ENCODE measurements around the gene PITPNC1. TPM values are rescaled to one million over a fixed set of nuclear protein-coding genes. Genes with fewer than 3 reads are reported as not detected.

Gene PITPNC1
- total and polyA plus RNA-seq, 5 donors from 2014 or later = 27.3 to 47.9 (median 39.5) TPM

DNA sequence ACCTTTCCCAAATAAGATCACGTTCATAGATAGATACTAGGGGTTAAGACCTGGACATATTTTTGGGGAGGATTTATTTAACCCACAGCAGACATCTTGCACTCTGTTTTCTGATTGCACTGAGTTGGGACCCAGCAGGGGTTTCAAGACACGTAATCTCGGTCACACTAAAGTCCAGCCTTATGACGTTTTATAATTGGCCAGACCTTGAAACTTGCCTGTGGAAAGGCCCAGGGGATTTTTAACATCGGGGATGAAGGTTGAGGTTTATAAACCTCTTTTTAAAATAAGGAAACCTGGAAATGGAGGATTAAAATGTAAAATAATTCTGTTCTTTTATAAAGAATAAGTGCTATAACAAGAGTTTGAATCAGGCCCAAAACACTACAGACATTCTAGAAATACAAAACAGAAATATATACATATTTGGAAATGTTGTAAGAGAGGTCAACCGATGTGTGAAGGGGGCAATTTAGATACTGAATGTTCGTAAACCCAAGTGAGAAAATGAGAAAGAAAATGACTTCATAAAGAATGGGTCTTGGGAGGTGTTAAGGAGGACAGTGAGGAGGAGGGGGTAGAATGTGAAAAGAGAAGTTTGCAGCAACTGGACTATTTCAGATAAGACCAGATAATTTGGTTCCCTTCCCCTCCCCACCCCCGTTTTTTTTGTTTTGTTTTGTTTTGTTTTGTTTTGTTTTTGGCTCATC, 279.6 kb downstream of the PITPNC1 start:
- peak overlapping the region in 1 of 3 donors; percentile 68 for H3K27ac Mint-ChIP-seq
- no peak for ATAC-seq (ENCODE audit: low read depth in 2 of 2)
- Histone ChIP-seq H3K4me3 (ENCODE audit: low read depth, low read length) (no peak overlapping the region), H3K27me3 (ENCODE audit: control insufficient read depth, insufficient read depth, low read length) (no peaks in the 10 kb centered on the region), H3K36me3 (ENCODE audit: control insufficient read depth, insufficient read depth, low read length) (no peaks in the 10 kb centered on the region), H3K9me3 (ENCODE audit: control insufficient read depth in 2 of 2, low read length in 2 of 2) (peaks cover 0 to 5% of the 10 kb centered on the region in 2 experiments), H3K27ac (ENCODE audit: insufficient read depth, low read length, poor library complexity, severe bottlenecking) (no peak overlapping the region), H3K4me1 (ENCODE audit: control insufficient read depth, insufficient read depth, low read length, poor library complexity, severe bottlenecking) (no peaks in the 10 kb centered on the region)
- peaks cover 0 to 8% (median 6%) of the 10 kb centered on the region in 4 donors for H3K4me1 Mint-ChIP-seq
- peaks cover 43% of the 10 kb centered on the region for H3K36me3 Mint-ChIP-seq
- DNase-seq = no peak
- H3K9me3 Mint-ChIP-seq = peaks cover 0 to 12% (median 3%) of the 10 kb centered on the region in 7 donors
- no peaks in the 10 kb centered on the region for H3K27me3 Mint-ChIP-seq
- no peak overlapping the region for H3K4me3 Mint-ChIP-seq

DNA sequence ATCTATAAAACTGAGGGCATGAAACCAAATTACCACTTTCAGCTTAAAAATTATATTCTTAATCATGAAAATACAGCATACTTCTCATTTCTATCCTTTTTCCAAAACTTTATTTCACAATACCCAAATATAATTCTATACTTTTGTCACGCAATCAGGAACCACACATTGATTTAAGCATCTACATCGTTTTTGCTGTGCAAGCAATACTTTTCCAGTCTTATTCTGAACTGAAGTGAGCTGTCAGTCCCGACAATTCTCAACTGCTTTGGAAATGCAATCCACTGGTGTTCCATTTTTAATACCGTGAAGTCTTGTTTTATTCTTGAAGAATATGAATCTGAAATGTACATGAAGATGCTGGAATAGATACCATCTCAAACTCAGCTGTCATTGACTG, 280.5 kb downstream of the PITPNC1 start:
- Histone ChIP-seq H3K36me3 (ENCODE audit: control insufficient read depth, insufficient read depth, low read length) (no peaks in the 10 kb centered on the region), H3K4me1 (ENCODE audit: control insufficient read depth, insufficient read depth, low read length, poor library complexity, severe bottlenecking) (no peaks in the 10 kb centered on the region), H3K4me3 (ENCODE audit: low read depth, low read length) (no peak overlapping the region), H3K9me3 (ENCODE audit: control insufficient read depth in 2 of 2, low read length in 2 of 2) (peaks cover 0 to 5% of the 10 kb centered on the region in 2 experiments), H3K27ac (ENCODE audit: insufficient read depth, low read length, poor library complexity, severe bottlenecking) (no peak overlapping the region), H3K27me3 (ENCODE audit: control insufficient read depth, insufficient read depth, low read length) (no peaks in the 10 kb centered on the region)
- ATAC-seq (ENCODE audit: low read depth in 2 of 2) (no peak), DNase-seq (no peak)
- peaks cover 38% of the 10 kb centered on the region for H3K36me3 Mint-ChIP-seq
- peaks cover 0 to 12% (median 3%) of the 10 kb centered on the region in 7 donors for H3K9me3 Mint-ChIP-seq
- H3K4me3 Mint-ChIP-seq = no peak overlapping the region
- no peaks in the 10 kb centered on the region for H3K27me3 Mint-ChIP-seq
- peaks cover 0 to 8% (median 5%) of the 10 kb centered on the region in 4 donors for H3K4me1 Mint-ChIP-seq
- H3K27ac Mint-ChIP-seq = no peak overlapping the region

DNA sequence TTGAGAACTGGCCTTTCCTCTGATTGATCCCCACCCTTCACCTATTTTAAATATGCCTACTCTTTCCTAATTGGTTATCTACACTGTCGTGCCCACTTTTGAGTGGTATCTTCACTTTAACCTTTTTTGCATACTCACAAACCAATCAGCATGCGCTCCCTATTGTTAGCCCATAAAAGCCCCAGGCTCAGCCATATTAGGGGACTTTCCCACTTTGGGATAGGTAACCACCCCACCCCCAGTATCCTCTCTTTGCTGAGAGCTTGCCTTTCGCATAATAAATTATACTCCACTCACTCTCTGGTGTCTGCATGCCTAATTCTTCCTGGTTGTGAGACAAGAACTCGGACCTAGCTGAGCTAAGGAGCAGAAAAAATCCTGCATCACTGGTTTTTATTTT, 281.2 kb downstream of the PITPNC1 start:
- Mint-ChIP-seq H3K27ac (no peak overlapping the region), H3K4me1 (peaks cover 0 to 8% (median 5%) of the 10 kb centered on the region in 4 donors), H3K36me3 (peaks cover 40% of the 10 kb centered on the region), H3K4me3 (no peak overlapping the region), H3K9me3 (peaks cover 0 to 12% (median 3%) of the 10 kb centered on the region in 7 donors), H3K27me3 (no peaks in the 10 kb centered on the region)
- H3K36me3 ChIP-seq (ENCODE audit: control insufficient read depth, insufficient read depth, low read length) = no peaks in the 10 kb centered on the region
- peaks cover 0 to 5% of the 10 kb centered on the region in 2 experiments for H3K9me3 ChIP-seq (ENCODE audit: control insufficient read depth in 2 of 2, low read length in 2 of 2)
- H3K27me3 ChIP-seq (ENCODE audit: control insufficient read depth, insufficient read depth, low read length) = no peaks in the 10 kb centered on the region
- H3K4me3 ChIP-seq (ENCODE audit: low read depth, low read length) = no peak overlapping the region
- no peaks in the 10 kb centered on the region for H3K4me1 ChIP-seq (ENCODE audit: control insufficient read depth, insufficient read depth, low read length, poor library complexity, severe bottlenecking)
- DNase-seq (no peak), ATAC-seq (ENCODE audit: low read depth in 2 of 2) (no peak)
- H3K27ac ChIP-seq (ENCODE audit: insufficient read depth, low read length, poor library complexity, severe bottlenecking) = no peak overlapping the region

DNA sequence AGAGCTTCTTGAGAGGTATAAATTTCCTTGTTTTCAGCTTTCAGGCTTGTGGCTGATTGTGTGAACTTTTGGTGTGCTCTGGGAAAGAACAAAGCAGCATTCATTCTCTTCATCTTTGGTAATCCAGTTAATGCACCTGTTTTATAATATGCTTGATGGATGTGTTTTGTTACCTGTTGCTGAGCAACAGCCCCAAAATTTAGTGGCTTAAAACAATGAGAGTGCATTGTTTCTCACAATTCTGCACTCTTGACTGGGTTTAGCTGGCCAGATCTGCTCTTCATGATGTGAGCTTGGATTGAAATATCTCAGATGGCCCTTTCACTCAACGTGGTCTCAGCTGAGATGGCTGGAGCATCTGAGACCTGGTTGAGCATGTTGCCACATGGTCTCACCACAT, 281.9 kb downstream of the PITPNC1 start:
- H3K4me1 Mint-ChIP-seq = peaks cover 0 to 8% (median 5%) of the 10 kb centered on the region in 4 donors
- H3K9me3 Mint-ChIP-seq = peaks cover 0 to 12% (median 3%) of the 10 kb centered on the region in 7 donors
- Histone ChIP-seq H3K9me3 (ENCODE audit: control insufficient read depth in 2 of 2, low read length in 2 of 2) (peaks cover 0 to 5% of the 10 kb centered on the region in 2 experiments), H3K27me3 (ENCODE audit: control insufficient read depth, insufficient read depth, low read length) (no peaks in the 10 kb centered on the region), H3K4me1 (ENCODE audit: control insufficient read depth, insufficient read depth, low read length, poor library complexity, severe bottlenecking) (no peaks in the 10 kb centered on the region), H3K4me3 (ENCODE audit: low read depth, low read length) (no peak overlapping the region), H3K36me3 (ENCODE audit: control insufficient read depth, insufficient read depth, low read length) (no peaks in the 10 kb centered on the region), H3K27ac (ENCODE audit: insufficient read depth, low read length, poor library complexity, severe bottlenecking) (no peak overlapping the region)
- H3K36me3 Mint-ChIP-seq = peaks cover 35% of the 10 kb centered on the region
- H3K27me3 Mint-ChIP-seq = no peaks in the 10 kb centered on the region
- H3K27ac Mint-ChIP-seq = peak overlapping the region in 2 of 3 donors; percentile 66 to 86
- ATAC-seq (ENCODE audit: low read depth in 2 of 2) (no peak), DNase-seq (no peak)
- H3K4me3 Mint-ChIP-seq = no peak overlapping the region

DNA sequence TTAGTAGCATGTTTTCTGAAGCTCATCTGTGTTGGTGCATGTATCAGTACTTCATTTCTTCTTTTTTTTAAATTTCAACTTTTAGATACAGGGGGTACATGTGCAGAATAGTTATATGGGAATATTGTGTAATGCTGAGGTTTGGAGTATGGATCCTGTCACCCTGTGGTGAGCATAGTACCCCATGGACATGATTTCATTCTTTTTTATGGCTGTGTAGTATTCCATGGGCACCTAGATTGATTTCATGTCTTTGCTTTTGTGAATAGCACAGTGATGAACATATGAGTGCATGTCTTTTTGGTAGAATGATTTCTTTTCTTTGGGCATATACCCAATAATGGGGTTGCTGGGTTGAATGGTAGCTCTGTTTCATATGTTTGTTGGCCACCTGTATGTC, 285.6 kb downstream of the PITPNC1 start:
- H3K4me3 Mint-ChIP-seq = no peak overlapping the region
- no peak overlapping the region for H3K27ac Mint-ChIP-seq
- DNase-seq (no peak), ATAC-seq (ENCODE audit: low read depth in 2 of 2) (no peak)
- Histone ChIP-seq H3K4me1 (ENCODE audit: control insufficient read depth, insufficient read depth, low read length, poor library complexity, severe bottlenecking) (no peaks in the 10 kb centered on the region), H3K36me3 (ENCODE audit: control insufficient read depth, insufficient read depth, low read length) (no peaks in the 10 kb centered on the region), H3K27ac (ENCODE audit: insufficient read depth, low read length, poor library complexity, severe bottlenecking) (no peak overlapping the region), H3K27me3 (ENCODE audit: control insufficient read depth, insufficient read depth, low read length) (no peaks in the 10 kb centered on the region), H3K9me3 (ENCODE audit: control insufficient read depth in 2 of 2, low read length in 2 of 2) (peaks cover 0 to 5% of the 10 kb centered on the region in 2 experiments), H3K4me3 (ENCODE audit: low read depth, low read length) (no peak overlapping the region)
- peaks cover 0 to 6% (median 4%) of the 10 kb centered on the region in 4 donors for H3K4me1 Mint-ChIP-seq
- no peaks in the 10 kb centered on the region for H3K27me3 Mint-ChIP-seq
- peaks cover 36% of the 10 kb centered on the region for H3K36me3 Mint-ChIP-seq
- peaks cover 0 to 12% (median 3%) of the 10 kb centered on the region in 7 donors for H3K9me3 Mint-ChIP-seq

DNA sequence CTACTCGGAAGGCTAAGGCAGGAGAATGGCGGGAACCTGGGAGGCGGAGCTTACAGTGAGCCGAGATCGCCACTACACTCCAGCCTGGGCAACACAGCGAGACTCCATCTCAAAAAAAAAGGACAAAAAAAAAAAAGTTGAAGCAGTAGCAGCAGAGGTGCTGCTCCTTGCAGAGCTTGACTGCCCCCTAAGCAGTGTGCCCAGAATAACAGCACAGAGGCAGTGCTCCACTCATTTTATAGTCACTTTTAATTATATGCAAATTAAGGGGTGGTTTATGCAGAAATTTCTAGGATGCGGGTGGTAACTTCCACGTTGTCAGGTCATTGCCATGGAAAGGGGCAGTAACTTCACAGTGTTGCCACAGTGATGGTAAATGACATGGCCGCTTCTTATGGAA, 286.4 kb downstream of the PITPNC1 start:
- H3K27ac Mint-ChIP-seq = peak overlapping the region in 1 of 3 donors; percentile 63
- H3K36me3 Mint-ChIP-seq = peaks cover 33% of the 10 kb centered on the region
- ATAC-seq (ENCODE audit: low read depth in 2 of 2) = no peak

DNA sequence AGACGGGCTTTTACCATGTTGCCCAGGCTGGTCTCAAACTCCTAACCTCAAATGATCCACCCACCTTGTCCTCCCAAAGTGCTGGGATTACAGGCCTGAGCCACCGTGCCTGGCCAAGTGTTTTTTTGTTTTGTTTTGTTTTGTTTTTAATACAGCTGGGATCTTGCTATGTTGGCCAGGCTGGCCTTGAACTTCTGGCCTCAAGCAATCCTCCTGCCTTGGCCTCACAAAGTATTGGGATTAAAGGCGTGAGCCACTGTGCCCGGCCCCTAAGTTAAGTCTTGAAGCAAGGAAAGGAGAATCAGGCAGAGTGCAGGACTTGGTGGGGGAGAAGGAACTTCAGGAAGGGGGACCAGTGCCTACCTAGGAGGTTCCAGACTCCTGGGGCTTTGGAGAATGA, 288.9 kb downstream of the PITPNC1 start:
- Mint-ChIP-seq H3K27ac (no peak overlapping the region), H3K36me3 (peaks cover 29% of the 10 kb centered on the region), H3K4me3 (no peak overlapping the region), H3K27me3 (no peaks in the 10 kb centered on the region), H3K9me3 (peaks cover 0 to 2% (median 0%) of the 10 kb centered on the region in 7 donors), H3K4me1 (peaks cover 0 to 3% (median 1%) of the 10 kb centered on the region in 4 donors)
- Histone ChIP-seq H3K36me3 (ENCODE audit: control insufficient read depth, insufficient read depth, low read length) (peaks cover 3% of the 10 kb centered on the region), H3K9me3 (ENCODE audit: control insufficient read depth in 2 of 2, low read length in 2 of 2) (no peaks in the 10 kb centered on the region), H3K4me1 (ENCODE audit: control insufficient read depth, insufficient read depth, low read length, poor library complexity, severe bottlenecking) (no peaks in the 10 kb centered on the region), H3K27me3 (ENCODE audit: control insufficient read depth, insufficient read depth, low read length) (no peaks in the 10 kb centered on the region), H3K4me3 (ENCODE audit: low read depth, low read length) (no peak overlapping the region), H3K27ac (ENCODE audit: insufficient read depth, low read length, poor library complexity, severe bottlenecking) (no peak overlapping the region)
- no peak for DNase-seq
- no peak for ATAC-seq (ENCODE audit: low read depth in 2 of 2)

More for the DNA sequence above, 286.4 kb downstream of the PITPNC1 start:
- DNase-seq = no peak
- Histone ChIP-seq H3K27me3 (ENCODE audit: control insufficient read depth, insufficient read depth, low read length) (no peaks in the 10 kb centered on the region), H3K4me1 (ENCODE audit: control insufficient read depth, insufficient read depth, low read length, poor library complexity, severe bottlenecking) (no peaks in the 10 kb centered on the region), H3K9me3 (ENCODE audit: control insufficient read depth in 2 of 2, low read length in 2 of 2) (peaks cover 0 to under 1% of the 10 kb centered on the region in 2 experiments), H3K4me3 (ENCODE audit: low read depth, low read length) (no peak overlapping the region), H3K36me3 (ENCODE audit: control insufficient read depth, insufficient read depth, low read length) (no peaks in the 10 kb centered on the region), H3K27ac (ENCODE audit: insufficient read depth, low read length, poor library complexity, severe bottlenecking) (no peak overlapping the region)
- Mint-ChIP-seq H3K27me3 (no peaks in the 10 kb centered on the region), H3K9me3 (peaks cover 0 to 6% (median 1%) of the 10 kb centered on the region in 7 donors), H3K4me3 (no peak overlapping the region), H3K4me1 (peaks cover 0 to 5% (median 2%) of the 10 kb centered on the region in 4 donors)

DNA sequence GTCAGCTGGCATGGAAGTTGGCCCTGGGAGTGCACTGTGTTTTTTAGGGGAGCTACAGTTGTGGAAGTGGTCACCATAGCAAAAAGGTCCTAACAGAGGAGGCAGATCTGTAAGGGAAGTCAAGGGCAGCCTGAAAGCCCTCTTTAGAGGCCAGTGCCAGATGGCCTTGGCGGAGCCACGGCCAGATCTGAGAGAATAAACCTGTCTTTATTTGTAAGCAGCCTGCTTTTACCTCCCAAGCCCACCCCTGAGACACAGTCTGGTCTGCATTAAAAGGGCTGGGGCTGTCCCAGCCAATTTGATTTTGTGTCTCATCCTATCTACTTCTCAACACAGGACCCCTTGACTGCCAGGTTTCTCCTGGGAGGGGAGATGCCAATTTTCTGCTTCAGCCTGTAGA, 289.6 kb downstream of the PITPNC1 start:
- ATAC-seq (ENCODE audit: low read depth in 2 of 2) (no peak), DNase-seq (no peak)
- no peaks in the 10 kb centered on the region for H3K27me3 Mint-ChIP-seq
- H3K27me3 ChIP-seq (ENCODE audit: control insufficient read depth, insufficient read depth, low read length) = no peaks in the 10 kb centered on the region
- no peak overlapping the region for H3K4me3 Mint-ChIP-seq
- H3K4me1 ChIP-seq (ENCODE audit: control insufficient read depth, insufficient read depth, low read length, poor library complexity, severe bottlenecking) = no peaks in the 10 kb centered on the region
- peaks cover 0 to 3% (median 0%) of the 10 kb centered on the region in 4 donors for H3K4me1 Mint-ChIP-seq
- no peak overlapping the region for H3K27ac ChIP-seq (ENCODE audit: insufficient read depth, low read length, poor library complexity, severe bottlenecking)
- H3K9me3 ChIP-seq (ENCODE audit: control insufficient read depth in 2 of 2, low read length in 2 of 2) = no peaks in the 10 kb centered on the region
- peaks cover 27% of the 10 kb centered on the region for H3K36me3 Mint-ChIP-seq
- peaks cover 0 to 2% (median 0%) of the 10 kb centered on the region in 7 donors for H3K9me3 Mint-ChIP-seq
- no peak overlapping the region for H3K4me3 ChIP-seq (ENCODE audit: low read depth, low read length)
- peaks cover 7% of the 10 kb centered on the region for H3K36me3 ChIP-seq (ENCODE audit: control insufficient read depth, insufficient read depth, low read length)
- H3K27ac Mint-ChIP-seq = no peak overlapping the region

All from CD4-positive, CD25-positive, alpha-beta regulatory T cell (primary cell).